HG03378 (cell line): ENCODE results near the gene CYB5R3.
A peak's percentile ranks its signal among the peaks of the same experiment; 100 is the strongest.
"Not testable (repeated sequence)": the region's sequence is repeated elsewhere in the genome, so short reads cannot be mapped to it uniquely, and the experiment has no call there.

Experiments used
- ATAC-seq: cut with Tn5 transposase; IDR thresholded peaks from one replicate; pipeline ENCODE4 v1.9.1; 2021; ENCODE audit warnings: mild to moderate bottlenecking, moderate library complexity; ENCODE audit not compliant: unreplicated experiment

Gene CYB5R3

DNA sequence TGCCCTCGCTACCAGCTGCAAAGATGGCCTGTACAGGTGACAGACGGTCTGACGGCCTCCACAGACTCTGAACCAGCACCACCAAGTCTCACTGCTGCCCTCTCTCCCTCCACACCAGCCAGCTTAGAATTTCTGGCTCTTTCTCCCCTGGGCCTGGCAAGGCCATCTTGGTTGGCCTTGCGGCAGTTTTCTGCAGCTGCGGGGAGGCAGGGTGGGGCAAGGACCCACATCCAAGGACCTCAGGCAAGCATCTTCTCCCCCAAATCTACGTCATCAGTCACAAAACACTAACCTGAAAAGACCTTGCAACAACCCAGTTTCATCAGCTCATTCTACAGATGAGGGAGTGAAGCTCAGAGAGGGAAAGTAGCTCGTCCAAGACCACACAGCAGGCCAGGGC, 22.8 kb downstream of the CYB5R3 start:
- no peak for ATAC-seq

DNA sequence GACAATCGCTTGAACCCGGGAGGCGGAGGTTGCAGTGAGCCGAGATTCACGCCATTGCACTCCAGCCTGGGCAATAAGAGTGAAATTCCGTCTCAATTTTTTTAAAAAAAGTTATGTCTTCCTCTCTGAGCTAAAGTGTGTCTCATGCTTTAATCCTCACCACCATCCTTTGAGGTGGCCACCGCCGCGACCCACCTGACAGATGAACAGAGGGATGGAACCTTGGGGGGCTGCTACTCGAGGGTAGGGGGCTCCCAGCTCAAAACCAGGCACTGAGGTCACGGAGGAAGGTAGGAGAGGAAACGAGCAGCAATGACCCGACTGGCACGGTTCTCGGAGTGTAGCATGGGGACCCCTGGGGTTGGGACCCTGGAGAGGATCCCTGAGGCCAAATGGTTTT, 23.8 kb downstream of the CYB5R3 start:
- no peak for ATAC-seq

GRCh38 chr22:42624551-42625106, 24.6 kb downstream of the CYB5R3 start:
- ATAC-seq: no peak

DNA sequence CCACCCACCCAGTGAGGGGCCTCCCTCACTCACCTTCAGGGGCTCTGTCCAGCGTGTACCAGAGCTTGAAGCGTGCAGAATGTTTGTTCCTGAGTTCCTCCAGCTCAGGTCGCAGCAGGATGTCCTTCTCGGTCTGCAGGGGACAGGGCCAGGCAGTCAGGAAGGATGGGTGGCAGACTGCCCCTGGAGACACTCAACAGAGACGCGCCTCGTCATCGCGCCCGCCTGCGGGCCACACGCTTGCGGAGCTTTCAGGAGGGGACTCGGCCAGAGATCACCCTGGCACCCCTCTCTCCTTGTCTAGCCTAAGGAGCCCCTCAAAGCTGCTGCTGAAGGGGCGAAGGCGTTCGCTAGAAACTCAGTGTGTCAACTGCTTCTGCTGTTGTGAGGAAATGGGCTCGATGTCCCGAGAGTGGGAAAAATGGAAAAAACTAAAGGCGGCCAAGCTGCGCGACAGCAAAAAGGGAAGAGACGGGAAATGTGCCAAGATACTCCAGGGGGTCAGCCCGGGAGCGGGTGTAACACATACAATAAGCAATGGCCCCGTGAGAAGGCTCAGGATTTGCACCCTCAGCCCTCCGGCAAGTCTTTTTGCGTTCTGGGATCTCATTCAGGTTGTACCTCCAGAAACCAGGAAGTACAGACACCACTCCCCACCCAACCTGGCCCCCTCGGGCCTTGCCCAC, 25.3 kb downstream of the CYB5R3 start:
- no peak for ATAC-seq

- no peak for ATAC-seq
Observed at GRCh38 chr22:42623301-42623751, 25.9 kb downstream of the CYB5R3 start.

- no peak for ATAC-seq
Observed at GRCh38 chr22:42622061-42622710, 27.0 kb downstream of the CYB5R3 start.

DNA sequence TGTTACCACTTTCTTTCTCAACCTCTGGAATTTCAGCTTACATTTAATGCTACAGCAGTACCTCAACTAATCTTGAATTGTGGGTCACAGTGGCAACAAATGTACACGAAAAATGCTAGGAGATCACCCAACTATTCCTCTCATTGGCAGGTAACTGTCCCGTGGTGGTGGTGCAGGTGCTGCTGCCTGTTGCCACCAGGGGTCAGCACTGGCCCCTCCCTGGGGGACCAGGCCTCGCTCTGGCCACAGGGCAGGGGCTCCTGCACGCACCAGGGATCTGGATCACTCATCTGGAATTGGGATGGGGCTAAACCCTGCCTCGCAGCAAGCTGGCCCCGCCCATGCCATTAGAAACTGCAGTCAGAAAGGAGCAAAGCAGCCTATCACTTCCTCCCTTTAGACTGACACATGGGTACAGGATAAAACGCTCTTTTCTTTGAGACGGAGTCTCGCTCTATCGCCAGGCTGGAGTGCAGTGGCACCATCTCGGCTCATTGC, 27.6 kb downstream of the CYB5R3 start:
- ATAC-seq: no peak

- ATAC-seq: no peak
Observed at GRCh38 chr22:42620084-42620483, 29.1 kb downstream of the CYB5R3 start.

- no peak for ATAC-seq
Observed at GRCh38 chr22:42619261-42620063, 29.7 kb downstream of the CYB5R3 start.

GRCh38 chr22:42617155-42617983, 31.8 kb downstream of the CYB5R3 start:
- ATAC-seq: no peak

GRCh38 chr22:42615860-42616175, 33.4 kb downstream of the CYB5R3 start:
- not testable (repeated sequence) for ATAC-seq

DNA sequence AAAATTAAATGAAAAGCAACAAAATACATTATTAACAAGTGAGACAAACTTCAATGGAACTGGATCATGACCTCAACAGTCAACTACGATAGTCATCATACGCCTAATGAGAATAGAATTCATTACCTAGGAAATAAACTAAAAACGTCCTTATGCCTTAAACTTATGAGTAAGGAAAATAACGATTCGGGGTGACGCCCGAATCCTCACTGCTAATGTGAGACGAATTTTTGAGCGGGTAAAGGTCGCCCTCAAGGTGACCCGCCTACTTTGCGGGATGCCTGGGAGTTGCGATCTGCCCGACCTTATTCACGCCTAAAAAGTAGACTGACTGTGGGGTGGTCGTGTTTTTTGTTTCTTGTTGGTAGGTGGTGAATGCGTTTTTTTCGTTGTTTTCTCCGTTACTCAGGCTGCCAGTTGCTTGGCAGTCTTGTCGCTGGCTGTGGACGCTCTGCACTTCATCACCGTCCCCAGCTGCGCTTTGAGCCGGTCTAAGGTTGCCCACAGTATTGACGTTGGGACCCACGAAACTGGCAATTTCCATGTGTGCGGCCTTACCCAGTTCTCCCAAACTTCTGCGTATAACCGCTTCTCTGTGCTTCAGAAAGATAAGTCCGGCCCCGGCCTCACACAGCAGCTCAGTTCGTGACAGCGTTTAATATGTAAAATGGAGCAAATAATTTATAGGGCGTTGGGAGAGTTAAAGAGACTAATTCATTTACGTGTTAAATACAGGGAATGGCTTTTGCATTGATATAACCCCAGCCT, 33.9 kb downstream of the CYB5R3 start:
- peak; percentile 52 for ATAC-seq

- ATAC-seq: peak; percentile 58
Observed at GRCh38 chr22:42614312-42615091, 34.7 kb downstream of the CYB5R3 start, which contains the start of gene POLDIP3. POLDIP3 (minus strand) TSS chr22:42614883; CDS start chr22:42614857, 26 bp downstream.

DNA sequence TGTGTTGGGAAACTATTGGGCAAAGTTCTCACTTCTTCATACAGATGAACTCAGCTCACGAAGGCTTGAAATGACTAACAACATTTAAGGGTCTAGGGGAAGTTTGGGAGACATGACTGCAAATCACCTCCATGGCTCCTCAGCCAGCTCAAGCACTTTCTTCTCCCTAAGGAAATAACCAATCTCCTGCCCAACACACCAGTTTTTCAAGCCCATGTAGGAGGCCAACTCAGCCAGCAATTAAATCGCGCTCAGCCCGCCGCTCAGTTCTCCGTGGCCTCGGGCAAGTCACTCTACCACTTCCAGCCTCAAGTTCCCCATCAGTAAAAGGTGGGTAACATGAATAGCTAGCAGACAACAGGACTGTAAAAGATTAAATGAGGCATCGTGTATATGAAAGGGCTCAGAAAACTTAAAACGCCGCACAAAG, 35.3 kb downstream of the CYB5R3 start:
- no peak for ATAC-seq

DNA sequence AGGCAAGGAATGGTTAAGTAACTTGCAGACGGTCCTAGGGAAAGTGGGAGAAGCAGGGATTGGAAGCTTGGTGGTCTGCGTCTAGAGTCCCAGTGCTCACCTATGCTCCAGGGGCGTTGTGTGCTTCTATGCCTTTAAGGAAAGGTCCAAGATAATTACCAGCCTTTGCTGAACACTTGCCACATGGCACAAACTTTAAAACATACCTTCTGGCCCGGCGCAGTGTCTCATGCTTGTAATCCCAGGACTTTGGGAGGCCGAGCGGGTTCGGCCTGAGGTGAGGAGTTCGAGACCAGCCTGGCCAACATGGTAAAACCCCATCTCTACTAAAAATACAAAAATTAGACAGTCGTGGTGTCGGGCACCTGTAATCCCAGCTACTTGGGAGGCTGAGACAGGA, 36.9 kb downstream of the CYB5R3 start:
- no peak for ATAC-seq

DNA sequence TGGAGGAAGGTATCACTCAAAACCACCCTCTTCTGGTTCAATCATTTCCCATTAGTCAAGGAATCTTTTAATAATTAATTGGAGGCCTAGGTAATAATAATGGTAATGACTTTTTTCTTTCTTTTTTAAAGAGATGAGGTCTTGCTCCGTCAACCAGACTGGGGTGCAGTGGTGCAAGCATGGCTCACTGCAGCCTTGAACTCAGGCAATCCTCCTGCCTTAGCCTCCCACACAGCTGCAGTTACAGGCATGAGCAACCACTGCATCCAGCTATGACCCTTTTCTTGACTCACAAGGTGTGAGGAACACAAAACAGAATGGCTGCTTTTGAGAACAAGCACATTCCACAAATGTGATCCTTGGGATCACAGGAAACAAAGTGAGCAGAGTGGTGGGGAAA, 38.1 kb downstream of the CYB5R3 start:
- no peak for ATAC-seq

DNA sequence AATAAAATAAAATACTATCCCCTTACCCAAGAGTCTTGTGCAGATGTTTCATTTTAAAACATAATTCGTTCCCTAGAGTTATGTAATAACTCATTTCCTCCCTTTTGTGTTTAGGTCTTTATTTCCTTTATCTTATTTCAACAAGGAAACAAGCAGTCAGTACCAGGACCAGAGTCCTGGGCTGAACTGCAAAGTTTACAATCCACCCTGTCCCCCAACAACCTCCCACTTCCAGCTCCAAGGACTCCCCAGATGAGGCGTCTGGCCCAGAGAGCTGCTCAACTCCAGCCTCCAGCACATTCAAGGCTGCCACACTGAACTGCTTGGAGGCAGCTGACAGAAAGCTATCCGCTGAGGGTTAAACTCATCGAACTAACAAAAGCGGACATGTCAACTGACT, 39.0 kb downstream of the CYB5R3 start:
- ATAC-seq: no peak

DNA sequence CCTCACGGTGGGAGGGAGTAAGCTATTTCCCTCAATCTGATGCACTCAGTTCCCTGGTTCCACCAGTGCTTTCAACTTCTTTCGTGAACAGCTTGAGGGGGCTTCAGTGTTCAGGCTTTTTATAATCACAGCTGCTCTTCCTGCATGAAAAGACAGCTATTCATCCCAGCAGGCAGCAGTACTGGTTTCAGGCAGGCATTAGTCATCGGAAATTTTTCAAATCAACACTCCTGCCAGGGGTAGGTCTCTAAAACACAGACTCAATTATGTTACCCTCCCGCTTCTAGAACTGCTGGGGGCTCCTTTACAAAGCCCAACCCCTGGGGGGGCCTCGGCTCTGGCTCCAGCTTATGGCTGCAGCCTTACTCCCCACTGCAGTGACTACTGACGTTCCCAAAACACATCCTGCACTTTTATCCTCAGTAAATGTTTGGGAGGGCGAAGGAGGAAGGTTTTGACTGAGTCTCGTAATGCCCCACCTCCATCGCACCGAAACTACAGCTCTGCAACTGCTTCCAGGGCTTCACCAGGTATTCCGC, 40.3 kb downstream of the CYB5R3 start:
- ATAC-seq: no peak
